HG02981 (cell line): Measurements from ENCODE around the gene TERB2.
"Not testable (repeated sequence)": the region's sequence is repeated elsewhere in the genome, so short reads cannot be mapped to it uniquely, and the experiment has no call there.

Experiments
- ATAC-seq: cut with Tn5 transposase; IDR thresholded peaks from one replicate; pipeline ENCODE4 v1.9.1; 2021; ENCODE audit warnings: mild to moderate bottlenecking, moderate library complexity; ENCODE audit not compliant: unreplicated experiment

The TERB2 gene, protein sequence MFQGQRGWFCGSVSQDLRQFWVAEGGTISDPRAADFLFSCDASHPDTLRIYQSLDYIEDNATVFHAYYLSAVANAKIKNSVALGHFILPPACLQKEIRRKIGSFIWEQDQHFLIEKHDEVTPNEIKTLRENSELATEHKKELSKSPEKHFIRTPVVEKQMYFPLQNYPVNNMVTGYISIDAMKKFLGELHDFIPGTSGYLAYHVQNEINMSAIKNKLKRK

DNA sequence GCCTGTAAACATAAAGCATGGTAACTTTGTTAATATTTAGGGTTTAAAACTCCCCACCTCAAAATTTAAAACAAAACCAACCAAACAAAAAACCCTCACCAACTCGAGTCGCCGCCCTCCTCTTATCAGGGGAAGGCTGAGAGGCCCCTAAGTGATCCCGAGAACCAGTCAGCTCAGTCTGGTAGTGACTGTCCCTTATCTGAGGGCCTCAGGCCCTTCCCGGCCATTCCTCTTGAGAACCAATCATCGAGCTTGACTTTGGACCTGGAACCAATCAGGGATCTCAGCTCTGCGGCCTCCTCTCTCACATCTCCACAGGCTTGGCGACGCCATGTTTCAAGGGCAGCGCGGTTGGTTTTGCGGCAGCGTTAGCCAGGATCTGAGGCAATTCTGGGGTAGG, at the start of gene TERB2:
TSS of gene TERB2 (plus strand) at position 300 of the 400 bp plus-strand sequence. CDS start at position 332, 32 bp downstream.
- no peak for ATAC-seq

DNA sequence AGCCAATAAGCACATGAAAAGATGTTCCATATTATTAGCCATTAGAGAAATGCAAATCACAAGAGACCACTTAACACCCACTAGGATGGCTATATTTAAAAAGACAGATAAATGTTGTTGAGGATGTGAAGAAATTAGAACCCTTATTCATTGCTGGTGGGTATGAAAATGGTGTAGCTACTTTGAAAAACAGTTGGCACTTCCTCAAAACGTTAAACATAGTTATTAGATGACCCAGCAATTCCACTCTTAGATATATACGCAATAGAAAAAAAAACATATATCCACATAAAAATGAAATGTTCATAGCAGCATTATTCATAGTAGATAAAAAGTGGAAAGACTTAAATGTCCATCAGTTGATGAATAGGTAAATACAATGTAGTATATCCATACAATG, 47.1 kb upstream of the TERB2 start:
- ATAC-seq = no peak

- no peak for ATAC-seq
These were observed 45.4 kb upstream of the TERB2 start for GRCh38 chr15:44910981-44911625.

DNA sequence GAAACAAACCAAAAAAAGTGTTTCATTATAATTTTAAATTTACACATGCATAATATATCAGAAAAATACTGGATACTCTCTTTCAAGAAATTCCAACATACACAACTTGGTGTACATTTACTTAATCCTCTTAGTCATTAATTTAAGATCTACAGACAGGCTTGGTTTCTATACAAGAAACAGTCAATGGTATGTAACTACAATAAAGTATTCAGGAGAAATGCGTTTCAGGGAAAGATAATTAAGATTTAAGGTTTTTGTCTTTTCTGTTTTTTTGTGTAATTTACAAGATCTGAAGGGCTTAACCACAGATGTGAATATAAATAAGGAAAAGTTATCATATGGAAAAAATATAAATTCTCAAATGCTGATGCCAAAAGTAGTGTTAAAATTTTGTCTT, 44.3 kb upstream of the TERB2 start:
- ATAC-seq = not testable (repeated sequence)

DNA sequence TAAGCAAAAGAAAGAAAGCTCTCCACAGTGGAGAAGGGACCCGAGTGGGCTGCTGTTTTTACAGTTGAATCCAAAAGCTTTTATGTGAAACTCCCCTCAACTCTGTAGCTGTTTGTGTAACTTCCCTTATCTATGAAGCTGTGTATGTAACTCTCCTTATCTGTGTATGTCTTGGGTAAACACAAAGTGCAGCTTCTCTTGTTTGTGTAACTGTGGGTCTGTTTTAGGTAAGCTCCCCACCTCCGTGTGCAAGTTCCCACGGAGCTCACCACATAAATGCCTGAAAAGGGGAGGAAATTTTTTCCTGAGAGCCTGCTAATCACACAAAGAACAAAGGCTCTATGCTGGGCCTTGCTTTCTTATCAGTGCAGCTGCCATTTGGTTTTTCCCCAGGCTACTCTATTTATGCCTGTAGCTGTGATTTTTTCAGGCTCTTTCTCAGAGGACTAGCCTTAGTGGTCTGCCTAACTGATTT, 43.5 kb upstream of the TERB2 start:
- not testable (repeated sequence) for ATAC-seq

- ATAC-seq = no peak
These were observed 38.4 kb upstream of the TERB2 start for GRCh38 chr15:44918136-44918535.

DNA sequence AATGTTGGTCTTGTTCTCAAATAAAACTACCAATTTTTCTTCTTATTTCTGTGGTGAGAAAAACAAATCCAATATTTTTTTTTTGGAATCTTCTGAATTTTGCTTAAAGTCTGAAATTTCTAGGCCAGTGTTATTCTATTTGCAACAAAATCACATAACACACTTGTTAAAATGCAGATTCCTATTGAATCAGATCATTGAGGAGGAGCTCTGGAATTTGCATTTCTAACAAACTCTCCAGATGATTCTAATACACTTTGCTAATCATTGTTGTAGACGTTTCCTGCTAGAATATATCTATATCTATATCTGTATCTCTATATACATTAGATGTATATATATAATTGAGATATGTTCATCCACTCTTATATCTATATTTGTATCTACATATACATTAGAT, 27.8 kb upstream of the TERB2 start:
- ATAC-seq = not testable (repeated sequence)

DNA sequence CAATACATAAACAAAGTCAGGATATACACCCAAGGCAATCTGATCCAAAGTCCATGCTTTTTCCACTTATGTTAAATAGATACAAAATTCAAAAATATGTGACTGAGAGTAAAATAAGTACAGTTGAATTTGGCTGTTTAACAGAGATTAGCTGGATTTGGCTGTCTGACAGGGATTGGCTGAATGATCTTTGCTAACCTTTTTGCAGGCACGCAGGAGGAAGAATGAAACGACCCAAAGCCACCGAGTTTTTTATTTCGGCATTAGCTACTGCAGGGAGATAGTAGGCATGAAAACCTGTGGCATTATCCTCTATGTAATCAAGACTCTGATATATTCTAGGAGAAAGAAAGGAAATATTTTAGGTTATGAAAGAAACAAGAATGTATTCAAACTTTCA, 26.2 kb upstream of the TERB2 start:
- not testable (repeated sequence) for ATAC-seq

- not testable (repeated sequence) for ATAC-seq
These were observed 1.8 kb downstream of the TERB2 start for GRCh38 chr15:44958302-44958701.

GRCh38 chr15:44968475-44968874, 12.0 kb downstream of the TERB2 start:
- ATAC-seq = no peak

DNA sequence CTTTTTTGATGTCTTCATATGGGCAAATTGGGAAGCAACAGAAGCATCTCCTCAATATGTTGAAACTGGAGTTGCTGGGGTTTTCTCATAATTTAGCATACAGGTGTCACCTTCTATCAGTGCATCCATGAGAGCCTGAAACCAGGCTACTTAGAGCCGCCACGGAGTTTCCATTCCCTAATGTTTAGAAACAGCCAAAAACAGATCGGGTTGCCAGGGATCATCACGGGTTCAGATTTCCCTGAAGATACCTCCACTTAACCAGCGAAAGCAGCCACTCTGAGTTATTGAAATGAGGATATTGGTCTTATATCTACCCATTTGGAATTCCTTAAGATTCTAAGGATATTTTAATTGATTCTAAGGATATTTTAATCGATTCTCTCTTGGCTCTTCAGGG, 14.5 kb downstream of the TERB2 start:
- ATAC-seq = no peak

GRCh38 chr15:44976183-44976582, 19.7 kb downstream of the TERB2 start:
- not testable (repeated sequence) for ATAC-seq

GRCh38 chr15:44977781-44978180, 21.3 kb downstream of the TERB2 start:
- not testable (repeated sequence) for ATAC-seq

DNA sequence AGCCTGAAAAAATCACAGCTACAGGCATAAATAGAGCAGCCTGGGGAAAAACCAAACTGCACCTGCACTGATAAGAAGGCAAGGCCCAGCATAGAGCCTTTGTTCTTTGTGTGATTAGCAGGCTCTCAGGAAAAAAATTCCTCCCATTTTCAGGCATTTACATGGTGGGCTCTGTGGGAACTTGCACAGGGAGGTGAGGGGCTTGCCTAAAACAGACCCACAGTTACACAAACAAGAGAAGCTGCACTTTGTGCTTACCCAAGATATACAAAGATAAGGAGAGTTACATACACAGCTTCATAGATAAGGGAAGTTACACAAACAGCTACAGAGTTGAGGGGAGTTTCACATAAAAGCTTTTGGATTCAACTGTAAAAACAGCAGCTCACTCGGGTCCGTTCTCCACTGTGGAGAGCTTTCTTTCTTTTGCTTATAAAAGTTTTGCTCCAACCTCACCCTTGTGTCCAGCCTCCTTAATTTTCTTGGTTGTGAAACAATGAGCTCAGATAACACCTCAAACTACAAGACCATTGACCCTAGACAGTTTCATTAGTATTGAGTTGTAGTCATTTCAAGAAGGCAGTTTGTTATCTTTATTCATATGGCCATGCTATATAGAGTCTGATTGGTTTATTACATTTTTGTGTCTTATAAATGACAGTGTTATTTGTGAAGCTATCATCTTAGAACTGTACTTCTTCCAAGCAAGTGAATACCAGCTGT, 23.3 kb downstream of the TERB2 start:
- ATAC-seq = not testable (repeated sequence)

DNA sequence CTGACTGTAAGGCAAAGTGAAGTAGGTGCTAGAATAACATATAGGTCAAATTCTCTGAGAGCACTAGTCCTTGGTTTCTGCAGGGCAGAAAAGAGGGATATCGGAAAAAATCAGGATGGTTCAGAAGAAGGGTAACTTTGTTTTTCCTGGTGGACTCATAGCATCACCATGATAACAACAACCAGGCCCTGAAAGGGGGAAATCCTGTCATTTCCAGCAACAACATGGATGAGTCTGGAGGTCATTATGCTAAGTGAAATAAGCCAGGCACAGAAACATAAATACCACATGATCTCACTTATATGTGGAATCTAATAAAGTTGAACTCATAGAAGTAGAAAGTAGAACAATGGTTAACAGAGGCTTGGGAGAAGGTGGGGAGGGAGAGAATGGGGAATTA, 27.7 kb downstream of the TERB2 start:
- not testable (repeated sequence) for ATAC-seq

DNA sequence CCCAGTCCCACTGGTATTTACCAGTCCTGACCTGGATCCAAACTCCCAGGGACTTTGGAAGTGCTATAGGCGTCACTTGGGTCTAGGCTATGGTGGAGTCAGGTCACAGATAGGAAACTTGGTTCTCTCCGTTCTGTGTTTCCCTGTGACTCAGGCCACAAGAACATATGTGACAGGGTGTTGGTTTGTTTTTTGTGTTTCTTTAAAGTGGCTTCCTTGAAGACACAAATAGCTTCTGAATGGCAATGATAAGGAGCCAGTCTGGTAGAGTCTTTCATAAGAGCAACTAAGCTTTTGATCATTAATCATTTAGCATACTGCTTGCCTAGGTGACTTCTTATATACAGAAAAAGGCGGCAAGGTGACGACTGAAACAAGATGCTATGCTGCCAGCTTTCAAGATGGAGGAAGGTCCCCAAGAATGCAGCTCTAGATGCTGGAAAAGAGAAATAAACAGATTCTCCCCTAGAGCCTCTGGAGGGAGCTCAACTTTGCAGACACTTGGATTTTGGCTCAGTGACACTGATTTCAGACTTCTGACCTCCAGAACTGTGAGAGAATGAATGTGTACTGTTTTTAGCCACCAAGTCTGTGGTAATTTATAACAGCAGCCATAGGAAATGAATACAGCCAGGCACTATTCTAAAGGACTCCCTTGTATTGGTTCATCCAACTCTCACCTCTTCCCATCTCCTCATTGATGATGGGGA, 30.0 kb downstream of the TERB2 start:
- not testable (repeated sequence) for ATAC-seq

GRCh38 chr15:44987711-44988110, 31.2 kb downstream of the TERB2 start:
- ATAC-seq = not testable (repeated sequence)

DNA sequence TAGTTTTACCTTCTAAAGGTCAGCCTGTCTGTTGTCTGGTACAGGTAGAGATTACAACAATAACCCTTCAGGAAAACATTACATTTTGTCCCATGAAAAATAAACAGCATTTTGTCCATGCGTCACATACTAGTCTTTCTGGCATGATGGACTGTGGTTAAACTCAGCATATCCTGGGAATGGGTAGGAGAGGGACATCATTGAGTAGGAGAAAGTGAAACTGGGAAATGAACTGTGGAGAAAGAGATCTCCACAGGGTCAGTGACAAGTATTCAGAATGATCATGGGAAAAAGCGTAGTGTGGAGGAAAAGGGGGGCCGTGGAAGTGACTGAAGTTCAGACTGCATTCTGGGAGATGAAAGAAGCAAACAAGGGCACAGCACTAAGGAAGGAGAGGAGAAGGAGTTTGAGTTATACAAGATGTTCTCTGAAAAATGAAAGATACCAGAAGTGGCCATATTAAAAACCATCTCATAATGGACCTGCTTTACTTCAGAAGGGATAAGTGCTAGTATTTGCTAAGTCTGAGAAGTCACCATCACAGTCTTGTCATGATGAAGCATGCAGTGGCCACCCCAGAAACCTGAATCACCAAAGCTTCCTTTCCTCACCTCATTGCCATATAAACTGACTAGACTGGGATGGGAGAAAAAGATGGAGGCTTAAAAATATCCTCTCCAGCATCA, 31.8 kb downstream of the TERB2 start:
- not testable (repeated sequence) for ATAC-seq

GRCh38 chr15:44988870-44989219, 32.4 kb downstream of the TERB2 start:
- not testable (repeated sequence) for ATAC-seq

DNA sequence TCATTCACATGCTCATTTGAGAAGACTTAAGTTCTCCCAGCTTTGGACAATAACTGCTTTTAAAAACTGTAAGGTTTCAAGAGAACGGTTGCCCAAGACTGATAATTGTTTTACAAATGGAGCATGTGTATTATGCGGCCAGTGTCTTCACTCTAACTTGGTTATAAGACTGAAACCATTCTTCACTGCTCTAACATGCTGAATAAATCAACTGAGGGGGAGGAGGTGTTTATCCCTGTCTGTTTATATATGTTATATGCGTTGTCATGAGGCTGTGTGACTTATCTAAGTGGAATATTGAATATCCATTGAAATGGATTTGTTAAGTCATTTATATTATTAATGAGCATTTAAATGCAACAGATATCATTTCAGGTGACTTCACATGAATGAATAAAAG, 41.1 kb downstream of the TERB2 start:
- not testable (repeated sequence) for ATAC-seq

- ATAC-seq = no peak
These were observed 42.6 kb downstream of the TERB2 start for GRCh38 chr15:44999105-44999504.
